Naive B cell (primary cell): ENCODE results near the gene DAD1. TPM values are rescaled to one million over a fixed set of nuclear protein-coding genes. Genes with fewer than 3 reads are reported as not detected.

ENCODE experiments used
- ATAC-seq, 2 donors: fragments of 150-1000 bp; cut with Tn5 transposase; 2 replicates each; pipeline ENCODE4 v1.10.0; 2021; ENCODE audit warnings: low read depth in 2 of 2, mild to moderate bottlenecking in 2 of 2, moderate library complexity in 2 of 2
- DNase-seq: peaks from one replicate; pipeline ENCODE4 v3.0.0; 2022
- H3K27ac Mint-ChIP-seq, 6 donors: one replicate each; pipeline ENCODE4 v1.8.0; 2020 to 2022; ENCODE audit warnings: mild to moderate bottlenecking in 6 of 6, mixed read lengths in 6 of 6, moderate library complexity in 5 of 6, inconsistent platforms in 2 of 6
- H3K27me3 Mint-ChIP-seq, 3 donors: one replicate each; pipeline ENCODE4 v1.8.0; 2021 to 2022; ENCODE audit warnings: mixed read lengths in 3 of 3, mild to moderate bottlenecking in 1 of 3
- H3K36me3 Mint-ChIP-seq, 2 donors: one replicate each; pipeline ENCODE4 v1.8.0; 2020 to 2022; ENCODE audit warnings: mixed read lengths in 2 of 2, inconsistent platforms in 1 of 2, mild to moderate bottlenecking in 1 of 2
- H3K4me1 Mint-ChIP-seq, 3 donors: one replicate each; pipeline ENCODE4 v1.8.0; 2020 to 2022; ENCODE audit warnings: mixed read lengths in 3 of 3, inconsistent platforms in 1 of 3, mild to moderate bottlenecking in 1 of 3, moderate library complexity in 1 of 3
- H3K4me3 Mint-ChIP-seq, 8 donors: one replicate each; pipeline ENCODE4 v1.8.0; 2020 to 2022; ENCODE audit warnings: mild to moderate bottlenecking in 8 of 8, mixed read lengths in 8 of 8, moderate library complexity in 8 of 8, inconsistent platforms in 2 of 8
- H3K9me3 Mint-ChIP-seq, 7 donors: one replicate each; pipeline ENCODE4 v1.8.0; 2020 to 2022; ENCODE audit warnings: mixed read lengths in 7 of 7, mild to moderate bottlenecking in 5 of 7, inconsistent platforms in 2 of 7, moderate library complexity in 1 of 7
- polyA plus RNA-seq, 6 donors: library from polyadenylated mRNA; unstranded; fragments of 300-500 nt; fragmentation: Illumina TruSeq; gene quantifications; one replicate each; pipeline ENCODE4 v1.2.3, GENCODE V29; 2021; ENCODE audit warnings: low read depth in 6 of 6

DAD1 gene
- polyA plus RNA-seq, 6 donors from 2014 or later, result 427 to 721 (median 474) TPM

DNA sequence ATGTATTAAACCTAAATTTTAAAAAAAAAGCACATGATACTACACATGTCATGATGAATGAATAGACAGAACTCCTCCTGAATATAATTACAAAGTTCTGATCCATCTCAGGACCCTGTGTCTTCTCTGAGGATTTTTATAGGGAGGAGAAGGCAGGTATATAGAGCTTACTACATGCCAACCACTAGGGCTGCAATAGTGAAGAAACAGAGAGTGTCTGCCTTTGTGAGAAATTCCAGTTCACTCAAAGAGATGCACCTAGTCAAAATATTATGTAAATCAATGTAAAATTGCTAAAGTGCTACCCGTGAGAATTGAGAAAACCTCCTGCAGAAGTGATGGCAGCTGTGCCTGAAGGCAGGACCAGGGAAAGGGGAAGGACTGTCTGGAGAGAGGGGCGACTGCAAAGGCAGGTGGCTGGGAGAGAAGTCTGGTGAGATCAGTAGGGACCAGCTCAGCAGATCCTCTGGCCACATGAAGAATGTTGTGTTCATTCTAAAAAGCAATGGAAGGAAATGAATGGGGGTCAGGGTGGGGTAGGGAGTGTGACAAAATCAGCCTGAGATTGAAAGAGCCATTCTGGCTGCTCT, 24.2 kb upstream of the DAD1 start:
- ATAC-seq, result no peak
- Mint-ChIP-seq H3K9me3 (no peaks in the 10 kb centered on the region), H3K4me3 (no peak overlapping the region), H3K27me3 (no peaks in the 10 kb centered on the region), H3K27ac (peak overlapping the region in 3 of 6 donors; percentile 15 to 62 (median 51)), H3K4me1 (peaks cover 0 to 4% (median 0%) of the 10 kb centered on the region in 3 donors), H3K36me3 (peaks cover 22 to 37% of the 10 kb centered on the region in 2 donors)
- DNase-seq, result no peak

DNA sequence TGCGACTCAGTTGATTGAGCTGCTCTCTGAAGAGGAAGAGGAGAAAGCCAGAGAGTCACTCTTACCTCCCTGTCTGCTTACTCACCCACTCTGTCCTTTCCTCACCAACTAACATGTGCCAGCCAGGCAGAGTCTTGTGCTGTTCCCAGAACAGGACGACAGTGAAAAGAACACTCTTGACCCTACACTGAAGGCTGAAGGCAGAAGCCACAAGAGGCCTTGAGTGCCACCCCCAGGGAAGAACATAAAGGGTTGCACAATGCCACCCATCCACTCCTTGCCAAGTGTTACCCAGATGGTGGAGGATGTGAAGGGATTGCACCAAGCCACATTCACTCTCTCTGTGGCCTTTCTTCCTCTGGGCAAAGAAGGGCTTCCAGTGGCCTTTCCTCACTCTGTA, 21.9 kb upstream of the DAD1 start:
- Mint-ChIP-seq H3K27me3 (no peaks in the 10 kb centered on the region), H3K4me3 (no peak overlapping the region), H3K36me3 (peaks cover 29 to 37% of the 10 kb centered on the region in 2 donors), H3K9me3 (no peaks in the 10 kb centered on the region), H3K4me1 (peaks cover 0 to 4% (median 0%) of the 10 kb centered on the region in 3 donors), H3K27ac (no peak overlapping the region)
- DNase-seq (no peak), ATAC-seq (no peak)

DNA sequence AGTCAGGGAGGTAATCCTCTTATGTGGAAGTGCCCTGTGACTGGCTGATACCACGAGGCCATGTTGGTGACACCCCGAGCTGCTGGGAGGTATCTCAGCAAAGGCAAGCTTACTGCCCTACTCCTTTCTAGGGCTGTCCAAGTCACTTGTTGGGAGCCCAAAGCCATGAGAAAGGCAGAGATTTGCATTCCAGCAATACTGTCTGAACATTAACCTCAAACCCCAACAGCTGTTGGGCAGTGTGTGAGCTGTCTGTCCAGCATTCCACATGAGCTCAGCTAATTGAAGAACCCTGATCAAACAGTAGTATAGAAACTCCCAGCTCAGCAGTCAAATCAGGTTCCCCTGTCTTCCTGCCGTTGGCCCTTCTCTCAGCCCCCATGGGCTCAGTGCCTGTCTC, 18.3 kb upstream of the DAD1 start:
- Mint-ChIP-seq H3K27ac (no peak overlapping the region), H3K36me3 (peaks cover 49 to 56% of the 10 kb centered on the region in 2 donors), H3K9me3 (no peaks in the 10 kb centered on the region), H3K4me3 (no peak overlapping the region), H3K4me1 (no peaks in the 10 kb centered on the region), H3K27me3 (no peaks in the 10 kb centered on the region)
- ATAC-seq, result no peak
- DNase-seq, result no peak

DNA sequence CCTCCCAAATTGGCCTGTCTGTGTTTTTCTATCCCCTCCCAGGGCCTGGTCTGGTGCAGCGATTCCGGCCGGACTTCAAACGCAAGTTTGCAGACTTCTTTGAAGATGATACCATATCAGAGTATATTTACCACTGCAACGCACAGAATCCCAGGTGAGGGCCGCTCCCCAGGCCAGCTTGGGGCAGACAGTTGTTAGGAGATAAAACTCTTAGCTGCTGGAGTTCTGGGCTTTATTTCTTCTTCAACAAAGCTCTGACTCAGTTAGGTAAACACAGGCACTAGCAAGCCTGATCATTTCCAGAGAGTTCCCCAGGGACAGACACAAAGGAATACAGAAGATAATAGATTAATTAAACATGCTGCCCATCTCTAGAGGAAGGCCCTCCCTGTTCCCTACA, 17.4 kb upstream of the DAD1 start:
- ATAC-seq (no peak), DNase-seq (no peak)
- H3K4me1 Mint-ChIP-seq, result peaks cover 0 to 6% (median 0%) of the 10 kb centered on the region in 3 donors
- H3K9me3 Mint-ChIP-seq, result no peaks in the 10 kb centered on the region
- H3K27me3 Mint-ChIP-seq, result no peaks in the 10 kb centered on the region
- no peak overlapping the region for H3K27ac Mint-ChIP-seq
- H3K36me3 Mint-ChIP-seq, result peaks cover 48 to 55% of the 10 kb centered on the region in 2 donors
- H3K4me3 Mint-ChIP-seq, result no peak overlapping the region

DNA sequence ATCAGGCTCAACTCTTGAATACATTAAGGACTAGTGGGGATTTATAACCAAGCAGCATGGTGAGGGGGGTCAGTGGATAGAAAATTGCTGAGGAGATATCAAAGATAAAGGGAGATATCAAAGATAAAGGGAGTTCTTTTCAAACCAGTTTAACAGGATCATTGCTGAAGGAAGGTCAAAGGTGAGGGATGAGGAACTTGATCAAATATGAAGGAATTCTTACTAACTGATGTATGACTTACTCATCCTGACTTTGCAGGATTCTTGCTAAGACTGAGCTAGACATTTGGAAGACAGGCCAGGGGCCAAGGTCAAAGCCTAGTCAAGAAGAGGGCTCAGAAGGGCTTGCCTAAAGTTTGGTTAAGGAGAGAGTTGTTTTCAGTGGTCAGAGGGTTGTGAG, 13.8 kb upstream of the DAD1 start:
- peaks cover 0 to 5% (median 0%) of the 10 kb centered on the region in 3 donors for H3K27me3 Mint-ChIP-seq
- no peak for ATAC-seq
- no peak for DNase-seq
- H3K27ac Mint-ChIP-seq, result peak overlapping the region in 1 of 6 donors; percentile 80
- no peaks in the 10 kb centered on the region for H3K9me3 Mint-ChIP-seq
- H3K4me1 Mint-ChIP-seq, result peaks cover 16 to 25% (median 21%) of the 10 kb centered on the region in 3 donors
- H3K36me3 Mint-ChIP-seq, result peaks cover 32 to 34% of the 10 kb centered on the region in 2 donors
- no peak overlapping the region for H3K4me3 Mint-ChIP-seq

DNA sequence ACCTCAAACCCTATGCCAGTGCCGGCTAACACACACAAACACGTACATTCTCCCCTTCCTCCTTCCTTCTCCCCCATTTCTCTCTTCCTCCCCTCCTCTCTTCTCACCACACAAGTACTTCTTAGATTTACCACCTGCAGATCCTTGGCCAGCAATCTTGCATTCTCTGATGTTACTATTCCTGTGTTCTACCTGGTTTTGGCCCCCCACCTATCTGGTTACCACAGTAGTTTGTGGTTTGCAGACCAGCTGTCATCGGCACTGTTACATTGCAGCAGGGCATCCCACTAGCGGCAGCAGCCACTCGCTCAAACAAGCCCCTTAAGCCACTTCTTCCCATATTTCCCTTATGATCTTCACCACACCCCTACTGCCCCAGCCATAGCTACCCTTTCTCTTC, 13.0 kb upstream of the DAD1 start:
- Mint-ChIP-seq H3K27me3 (peaks cover 0 to 5% (median 0%) of the 10 kb centered on the region in 3 donors), H3K4me3 (no peak overlapping the region), H3K36me3 (peaks cover 29 to 34% of the 10 kb centered on the region in 2 donors)

DNA sequence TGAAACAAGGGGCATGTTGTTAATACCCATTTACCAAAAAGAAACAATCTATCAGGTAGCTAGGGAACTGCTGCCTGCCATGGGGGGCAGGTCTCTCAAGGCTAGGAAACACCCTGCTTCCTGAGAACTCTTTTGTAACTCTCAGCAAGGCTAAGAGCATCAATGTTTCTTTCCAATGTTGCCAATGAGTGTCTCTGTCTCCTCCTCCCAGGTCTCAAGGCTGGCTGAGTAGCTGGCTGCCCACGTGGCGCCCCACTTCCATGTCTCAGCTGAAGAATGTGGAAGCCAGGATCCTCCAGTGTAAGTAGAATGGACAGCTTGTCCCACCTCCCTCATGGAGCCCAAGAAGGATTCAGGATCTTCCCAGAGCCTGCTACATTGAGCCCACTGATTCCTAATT, 12.4 kb upstream of the DAD1 start:
- H3K27me3 Mint-ChIP-seq, result peaks cover 0 to 5% (median 0%) of the 10 kb centered on the region in 3 donors
- peaks cover 16 to 30% (median 27%) of the 10 kb centered on the region in 3 donors for H3K4me1 Mint-ChIP-seq
- ATAC-seq, result no peak
- H3K4me3 Mint-ChIP-seq, result peak overlapping the region in 1 of 8 donors; percentile 35
- peaks cover 26 to 34% of the 10 kb centered on the region in 2 donors for H3K36me3 Mint-ChIP-seq
- H3K27ac Mint-ChIP-seq, result peak overlapping the region in 1 of 6 donors; percentile 65
- DNase-seq, result no peak
- no peaks in the 10 kb centered on the region for H3K9me3 Mint-ChIP-seq

More for the DNA sequence above, 13.0 kb upstream of the DAD1 start:
- Mint-ChIP-seq H3K27ac (peak overlapping the region in 1 of 6 donors; percentile 65), H3K9me3 (no peaks in the 10 kb centered on the region), H3K4me1 (peaks cover 16 to 30% (median 27%) of the 10 kb centered on the region in 3 donors)
- no peak for DNase-seq
- ATAC-seq, result no peak

DNA sequence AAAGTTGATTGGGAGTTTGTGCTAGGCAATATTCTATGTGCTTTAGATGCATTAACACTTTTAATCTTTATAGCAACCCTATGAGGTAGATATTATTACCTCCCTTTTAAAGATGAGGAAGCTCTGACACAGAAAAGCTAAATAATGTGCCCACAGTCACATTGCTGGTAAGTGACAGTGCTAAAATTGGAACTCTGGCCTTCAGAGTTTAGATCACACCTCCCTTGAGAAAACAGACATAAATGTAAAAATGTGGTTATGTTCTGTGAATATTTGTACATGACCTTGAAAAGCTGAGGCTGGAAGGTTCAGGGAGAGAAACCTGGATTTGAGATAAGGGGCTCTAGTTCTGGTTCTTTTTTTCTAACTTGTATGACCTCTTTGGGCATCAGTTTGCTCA, 11.0 kb upstream of the DAD1 start:
- Mint-ChIP-seq H3K36me3 (peaks cover 15 to 28% of the 10 kb centered on the region in 2 donors), H3K27me3 (peaks cover 0 to 5% (median 0%) of the 10 kb centered on the region in 3 donors), H3K27ac (peak overlapping the region in 1 of 6 donors; percentile 2), H3K4me1 (peaks cover 16 to 30% (median 27%) of the 10 kb centered on the region in 3 donors), H3K4me3 (peak overlapping the region in 5 of 8 donors; percentile 21 to 96 (median 63)), H3K9me3 (no peaks in the 10 kb centered on the region)
- ATAC-seq, result no peak
- DNase-seq, result no peak

DNA sequence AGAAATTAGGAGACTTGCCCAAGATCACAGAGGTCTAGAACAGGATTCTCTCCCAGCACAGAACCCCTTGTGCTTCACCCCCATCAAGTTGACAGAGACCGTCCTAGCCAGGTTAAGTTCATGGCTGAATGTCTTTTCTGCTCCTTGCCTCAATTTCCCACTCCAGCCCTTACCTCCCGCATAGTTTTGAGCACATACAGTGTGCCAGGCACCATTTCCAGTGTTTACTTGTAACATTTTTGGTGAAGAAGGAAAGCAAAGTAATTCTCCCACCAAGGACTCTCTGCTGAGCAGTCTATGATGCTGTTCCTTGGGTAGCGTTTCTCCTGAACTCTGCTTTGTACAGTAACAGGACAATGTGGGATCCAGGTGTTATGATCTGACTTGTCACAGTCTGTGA, 10.3 kb upstream of the DAD1 start:
- peaks cover 0 to 5% (median 0%) of the 10 kb centered on the region in 3 donors for H3K27me3 Mint-ChIP-seq
- DNase-seq (no peak), ATAC-seq (no peak)
- no peaks in the 10 kb centered on the region for H3K9me3 Mint-ChIP-seq
- peak overlapping the region; percentile 72 to 99 (median 96) for H3K4me3 Mint-ChIP-seq
- H3K4me1 Mint-ChIP-seq, result peaks cover 16 to 30% (median 27%) of the 10 kb centered on the region in 3 donors
- peaks cover 15 to 26% of the 10 kb centered on the region in 2 donors for H3K36me3 Mint-ChIP-seq
- H3K27ac Mint-ChIP-seq, result peak overlapping the region in 3 of 6 donors; percentile 2 to 90 (median 29)

DNA sequence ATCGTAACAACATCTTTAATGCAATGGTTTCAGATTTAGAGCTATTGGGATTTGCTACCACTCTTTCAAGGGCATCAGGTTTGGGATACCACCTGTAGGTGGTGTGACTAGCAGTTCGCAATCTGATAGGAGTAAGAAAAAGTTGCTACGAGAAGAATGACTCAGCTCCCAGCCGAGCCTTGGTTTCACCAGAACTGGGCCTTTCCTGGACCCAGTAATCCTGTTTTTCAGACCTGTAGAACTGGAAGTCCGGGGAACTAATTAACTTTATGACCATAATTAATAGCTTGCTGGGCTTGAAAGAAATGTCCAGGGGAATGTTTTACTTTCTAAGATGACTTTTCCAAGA, 9.8 kb upstream of the DAD1 start:
- Mint-ChIP-seq H3K9me3 (no peaks in the 10 kb centered on the region), H3K4me3 (peak overlapping the region; percentile 95 to 99 (median 96)), H3K27me3 (peaks cover 0 to 5% (median 0%) of the 10 kb centered on the region in 3 donors), H3K36me3 (peaks cover 15 to 24% of the 10 kb centered on the region in 2 donors), H3K27ac (peak overlapping the region; percentile 86 to 98 (median 92)), H3K4me1 (peaks cover 16 to 30% (median 27%) of the 10 kb centered on the region in 3 donors)
- DNase-seq (no peak), ATAC-seq (peak; percentile 34 to 37)

DNA sequence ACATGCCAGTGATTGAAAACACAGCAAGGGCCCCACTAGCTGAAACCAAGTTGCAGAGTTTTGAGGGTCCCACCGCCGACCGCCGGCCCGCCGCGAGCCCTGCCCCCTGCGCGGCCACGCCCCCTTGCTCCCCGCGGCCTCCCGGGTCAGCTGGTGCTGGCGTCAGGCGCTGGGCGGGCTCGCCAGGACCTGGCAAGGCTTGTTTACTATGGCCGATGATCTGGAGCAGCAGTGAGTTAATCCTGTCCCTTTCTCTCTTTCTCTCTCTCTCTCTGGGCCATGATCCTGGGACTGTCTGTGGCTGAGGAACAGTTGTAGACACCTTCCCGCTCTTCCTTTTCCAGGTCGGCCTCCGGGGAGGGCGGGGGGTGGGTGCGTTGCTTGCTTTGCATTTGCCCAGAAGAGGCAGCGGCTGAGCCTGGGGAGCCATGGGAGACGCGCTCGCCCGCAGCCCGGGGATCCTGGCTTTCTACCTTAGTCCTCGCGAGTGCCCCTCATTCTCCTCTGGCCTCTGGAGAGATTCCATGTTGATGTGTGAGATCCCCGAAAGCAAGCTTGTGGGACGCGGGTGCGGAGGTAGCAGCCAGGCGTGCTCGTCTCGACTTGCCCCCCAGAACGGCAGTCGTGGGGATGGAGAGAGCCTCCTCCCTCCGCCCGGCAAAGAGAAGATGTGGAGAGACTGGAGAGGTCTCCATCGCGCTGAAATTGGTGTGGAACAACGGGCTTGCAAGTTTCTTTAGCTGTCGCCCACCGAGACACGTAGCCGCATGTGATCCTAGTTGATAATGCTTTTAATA, 9.3 kb upstream of the DAD1 start, which contains the start of gene ABHD4:
Gene ABHD4, plus strand, starts transcription at position 202 of the 797 bp plus-strand sequence. Its CDS starts 7 bp downstream, at position 209.
- H3K4me3 Mint-ChIP-seq, result peak within 1 kb of the TSS; percentile 95 to 99 (median 96)
- peak within 1 kb of the TSS; percentile 86 to 98 (median 92) for H3K27ac Mint-ChIP-seq
- H3K9me3 Mint-ChIP-seq, result no peaks in the 10 kb centered on the region
- peaks cover 9 to 18% of the 10 kb centered on the region in 2 donors for H3K36me3 Mint-ChIP-seq
- peak; percentile 91 to 95 for ATAC-seq
- peak; percentile 67 for DNase-seq
- H3K4me1 Mint-ChIP-seq, result peaks cover 16 to 30% (median 27%) of the 10 kb centered on the region in 3 donors
- H3K27me3 Mint-ChIP-seq, result peaks cover 0 to 5% (median 0%) of the 10 kb centered on the region in 3 donors

DNA sequence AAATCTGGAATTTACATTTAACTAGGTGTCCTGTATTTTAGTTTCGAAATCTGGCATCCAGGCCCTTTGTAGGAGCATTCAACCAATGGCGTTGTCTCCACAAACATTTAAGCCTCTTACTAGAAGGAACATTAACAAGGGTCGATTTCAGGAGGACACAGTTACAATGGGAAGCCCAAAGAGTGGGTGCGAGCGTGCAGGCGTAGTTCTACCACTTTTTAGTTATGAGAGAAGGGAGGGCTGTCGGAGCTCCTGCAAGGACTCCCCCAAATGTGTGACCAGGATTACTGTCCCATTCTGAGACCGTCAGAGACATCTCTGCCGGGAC, 8.7 kb upstream of the DAD1 start:
- peak overlapping the region; percentile 95 to 99 (median 96) for H3K4me3 Mint-ChIP-seq
- H3K36me3 Mint-ChIP-seq, result peaks cover 3 to 12% of the 10 kb centered on the region in 2 donors
- H3K27ac Mint-ChIP-seq, result peak overlapping the region in 5 of 6 donors; percentile 6 to 91 (median 84)
- H3K4me1 Mint-ChIP-seq, result peaks cover 16 to 30% (median 27%) of the 10 kb centered on the region in 3 donors
- peaks cover 0 to 5% (median 0%) of the 10 kb centered on the region in 3 donors for H3K27me3 Mint-ChIP-seq
- ATAC-seq (peak; percentile 27 to 28), DNase-seq (no peak)
- no peaks in the 10 kb centered on the region for H3K9me3 Mint-ChIP-seq

DNA sequence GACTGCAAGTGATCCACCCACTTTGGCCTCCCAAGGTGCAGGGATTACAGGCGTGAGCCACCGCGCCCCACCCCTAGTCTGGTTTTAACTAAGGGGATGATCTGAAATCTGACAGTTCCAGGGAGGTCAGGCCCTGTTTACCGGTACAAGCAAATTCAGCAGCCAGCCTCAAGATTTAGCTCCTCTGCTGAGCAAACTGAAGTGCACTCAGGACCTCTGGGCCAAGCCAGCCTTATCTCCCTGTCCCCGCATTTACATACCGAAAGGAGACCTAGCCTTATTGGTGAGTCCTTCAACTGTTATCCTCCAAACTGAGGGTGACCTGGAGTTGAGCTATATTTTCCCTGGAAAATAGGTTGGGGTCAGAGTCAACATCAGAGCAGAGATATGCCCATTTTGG, 8.2 kb upstream of the DAD1 start:
- H3K4me1 Mint-ChIP-seq, result peaks cover 16 to 30% (median 27%) of the 10 kb centered on the region in 3 donors
- no peak for DNase-seq
- H3K4me3 Mint-ChIP-seq, result peak overlapping the region; percentile 95 to 99 (median 96)
- H3K9me3 Mint-ChIP-seq, result no peaks in the 10 kb centered on the region
- H3K27me3 Mint-ChIP-seq, result peaks cover 0 to 5% (median 0%) of the 10 kb centered on the region in 3 donors
- peaks cover 0 to 8% of the 10 kb centered on the region in 2 donors for H3K36me3 Mint-ChIP-seq
- no peak for ATAC-seq
- H3K27ac Mint-ChIP-seq, result peak overlapping the region in 3 of 6 donors; percentile 22 to 90 (median 84)
